Stimulated activated CD4-positive, alpha-beta T cell treated with anti-CD3 and anti-CD28 coated beads, TNF-alpha, amount 100 ng/mL, for 1 hour (primary cell): ENCODE results near the gene DAB2IP.

Source experiments
- DNase-seq, 3 donors: peaks; one replicate each; pipeline ENCODE4 v3.0.0-alpha.2; 2020; ENCODE audit warnings: low read depth in 3 of 3, low spot score in 1 of 3

The DAB2IP gene

DNA sequence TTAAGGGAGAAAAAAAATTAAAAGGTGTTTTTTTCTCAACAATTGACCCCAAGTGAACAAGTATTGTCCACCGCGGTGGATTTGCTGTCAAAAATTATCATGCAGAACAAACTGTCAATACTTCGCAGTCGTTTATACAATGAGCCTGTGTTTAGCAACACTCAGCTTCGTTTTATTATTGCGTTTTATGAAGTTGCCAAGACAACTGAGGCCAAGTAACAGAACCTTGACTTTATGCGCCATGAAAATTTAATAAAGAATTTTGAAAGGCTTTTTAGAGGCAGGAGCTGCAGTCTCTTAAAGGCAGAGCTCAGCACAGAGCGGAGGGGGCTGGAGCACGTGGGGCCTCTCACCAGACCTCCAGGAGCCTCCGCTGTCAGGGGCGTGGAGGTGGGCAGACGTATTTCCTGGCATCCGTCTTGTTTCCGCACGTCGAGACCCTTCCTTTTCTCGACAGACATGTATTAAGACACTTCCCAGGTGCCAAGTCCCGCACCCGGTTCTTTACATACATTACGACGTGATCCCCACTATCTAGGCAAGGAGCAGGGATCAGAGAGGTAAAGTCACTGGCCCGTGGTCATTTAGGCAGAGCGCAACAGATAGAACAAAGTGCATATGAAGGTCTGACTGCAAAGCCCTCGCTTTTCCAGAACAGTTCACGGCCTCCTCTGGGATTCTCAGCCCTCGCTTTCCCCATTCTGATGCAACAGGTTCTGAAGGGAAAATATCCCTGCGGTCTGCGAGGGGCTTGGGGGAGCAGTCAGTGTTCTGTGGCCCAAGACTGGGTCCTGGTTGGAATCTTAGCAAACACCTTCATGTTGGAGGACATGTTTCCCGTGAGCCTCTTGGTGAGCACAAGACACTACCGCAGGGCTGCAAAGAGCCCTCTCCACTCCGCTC is 164.4 kb downstream of the DAB2IP start:
- DNase-seq, result no peak

DNA sequence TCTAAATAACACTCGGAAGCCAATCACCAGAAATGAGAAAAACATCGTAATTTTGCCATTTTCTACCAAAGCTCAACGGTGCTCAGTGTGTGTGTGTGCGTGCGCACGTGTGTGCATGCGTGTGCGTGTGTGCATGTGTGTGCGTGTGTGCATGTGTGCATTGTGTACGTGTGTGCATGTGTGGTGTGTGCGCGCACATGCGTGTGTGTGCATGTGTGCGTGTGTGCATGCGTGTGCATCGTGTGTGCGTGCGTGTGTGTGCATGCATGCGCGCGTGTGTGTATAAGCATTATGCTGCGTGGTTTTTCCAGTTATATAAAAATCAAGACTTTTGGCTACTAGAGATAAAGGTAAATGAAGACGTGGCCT is 165.0 kb downstream of the DAB2IP start:
- DNase-seq, result no peak

DNA sequence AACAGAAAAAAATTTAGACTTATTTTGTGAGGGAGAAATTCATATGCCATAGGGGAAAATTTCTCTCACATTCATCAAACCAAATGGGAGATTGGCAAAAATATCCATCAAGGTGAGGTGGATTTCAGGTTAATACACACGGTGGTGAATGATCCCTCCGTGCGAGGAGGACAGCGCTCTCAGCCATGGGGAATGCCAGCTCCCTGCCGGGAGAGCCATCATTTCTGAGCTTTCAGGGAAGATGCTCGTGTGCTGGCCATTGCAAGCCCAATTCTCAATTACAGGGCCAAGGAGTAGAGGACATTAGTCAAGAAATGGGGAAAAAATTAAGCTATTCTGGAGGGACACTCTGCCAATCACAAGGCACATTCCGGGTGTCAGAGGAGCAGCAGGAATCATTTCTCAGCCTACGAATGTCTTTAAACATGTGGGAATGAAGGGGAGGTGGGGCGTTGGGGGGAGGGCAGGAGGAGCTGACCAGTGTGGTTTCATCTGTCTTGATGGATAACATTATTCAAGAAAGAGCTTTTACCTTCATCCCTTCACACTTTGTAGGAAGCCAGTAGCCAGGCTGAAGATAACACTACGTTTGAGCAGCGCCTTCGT is 165.5 kb downstream of the DAB2IP start:
- DNase-seq, result no peak

DNA sequence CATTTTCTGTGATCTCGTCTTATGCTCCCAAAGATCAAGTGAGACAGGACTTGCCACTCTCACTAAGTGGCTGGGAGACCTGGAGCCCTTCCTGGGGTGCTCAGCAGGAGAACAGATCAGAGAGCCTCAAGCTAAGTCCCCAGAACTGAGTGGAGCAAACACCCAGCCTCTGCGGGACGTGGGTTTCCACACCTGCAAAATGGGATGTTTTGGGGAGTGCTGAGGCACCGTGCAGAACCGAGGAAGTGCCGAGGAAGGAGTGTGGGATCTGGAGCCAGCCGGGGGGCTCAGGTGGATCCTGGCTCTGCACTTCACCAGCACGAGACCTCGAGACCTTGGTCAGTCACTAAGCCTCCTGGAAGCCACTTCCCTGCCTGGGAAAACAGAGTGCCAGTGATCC is 166.0 kb downstream of the DAB2IP start:
- no peak for DNase-seq

DNA sequence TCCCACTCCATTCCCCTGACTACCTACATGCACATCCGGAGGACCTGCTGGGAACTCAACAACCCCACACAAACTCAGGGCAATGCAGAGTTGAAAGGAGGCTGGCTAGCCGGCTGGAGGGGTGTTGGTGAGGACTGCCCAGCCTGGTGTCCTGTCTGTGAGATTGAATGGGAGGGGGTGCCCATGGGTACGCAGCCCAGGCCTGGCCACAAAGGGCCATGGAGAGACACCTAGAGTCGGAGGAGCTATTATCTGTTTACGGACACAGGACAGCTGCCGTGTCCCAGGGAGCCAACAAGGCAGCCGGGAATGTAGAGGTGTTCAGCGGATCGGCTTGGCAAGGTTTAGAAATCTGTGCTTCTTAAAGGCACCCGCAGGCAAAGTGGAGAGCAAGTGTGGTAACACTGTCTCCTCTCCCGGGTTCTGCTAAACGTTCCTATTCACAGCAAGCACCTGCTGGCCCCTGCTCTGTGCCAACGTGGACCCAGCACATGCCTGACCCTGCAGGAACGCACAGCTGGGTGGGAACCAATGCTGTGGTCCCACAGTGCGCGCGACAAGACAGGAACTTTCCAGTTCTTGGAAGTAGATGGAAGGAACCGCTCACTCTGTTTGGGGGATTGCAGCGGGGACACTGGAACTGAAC is 166.7 kb downstream of the DAB2IP start:
- DNase-seq, result no peak

DNA sequence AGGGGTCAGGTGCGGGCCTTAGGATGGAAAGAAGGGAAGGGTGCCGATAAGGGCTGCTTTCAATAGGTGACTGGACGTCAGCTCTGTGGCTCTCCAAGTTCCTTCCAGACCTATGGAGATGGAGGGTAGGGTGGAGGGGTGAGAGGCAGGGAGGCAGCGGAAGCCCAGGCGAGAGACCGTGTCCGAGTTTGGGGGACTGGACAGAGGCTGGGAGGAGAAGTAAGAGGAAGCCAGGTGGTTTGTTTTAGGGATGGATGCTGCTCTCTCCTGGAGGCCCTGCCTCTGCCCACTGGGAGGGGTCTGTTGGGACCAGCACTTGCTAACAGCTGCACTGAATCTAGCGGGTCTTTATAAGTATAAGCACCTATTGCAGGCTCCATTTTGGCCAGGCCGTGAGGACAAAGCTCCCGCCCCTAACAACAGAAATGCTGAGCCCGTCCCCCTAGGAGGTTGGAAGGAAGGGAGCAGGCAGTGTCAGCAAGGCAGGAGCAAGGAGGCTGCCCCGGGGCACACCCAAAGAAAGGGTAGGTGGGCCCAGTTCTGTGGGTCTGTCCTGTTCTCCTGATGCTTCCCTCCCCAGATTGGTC is 167.5 kb downstream of the DAB2IP start:
- no peak for DNase-seq

DNA sequence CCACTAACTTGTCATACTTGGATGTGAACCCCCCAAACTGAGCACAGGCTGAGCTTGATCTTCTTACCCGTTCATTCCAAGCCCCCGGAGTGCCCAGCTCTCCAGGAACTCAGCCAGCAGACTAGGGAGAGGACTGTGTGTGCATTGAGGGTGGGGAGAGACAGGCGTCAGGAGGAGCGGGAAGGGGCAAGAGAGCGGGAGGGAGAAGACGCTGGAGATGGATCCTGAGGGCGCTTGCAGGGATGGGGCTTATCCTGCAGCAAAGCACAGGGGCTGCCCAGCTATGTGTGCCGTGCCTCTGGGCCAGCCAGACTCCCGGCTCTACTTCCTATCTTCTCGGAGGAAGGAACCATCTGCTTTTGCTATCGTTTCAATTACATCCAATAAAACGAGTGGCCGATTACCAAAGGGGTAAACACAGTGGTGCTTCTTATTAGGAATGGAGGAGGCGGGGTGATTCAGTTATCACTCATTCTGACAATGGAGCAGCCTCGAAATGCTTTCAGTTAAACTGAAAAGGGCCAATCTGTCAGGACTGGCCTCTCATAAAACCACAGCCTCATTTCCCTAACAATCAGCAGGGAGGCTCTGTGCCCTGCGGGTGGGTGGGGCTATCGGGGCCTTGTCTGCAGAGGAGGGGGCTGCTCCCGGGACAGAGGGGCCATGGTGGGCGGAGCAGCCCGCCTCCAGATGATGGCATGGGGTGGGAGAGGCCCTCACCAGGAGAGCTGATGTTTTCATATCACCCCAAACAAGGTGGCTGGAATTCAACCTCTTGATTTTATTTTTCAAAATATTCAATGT is 168.2 kb downstream of the DAB2IP start:
- no peak for DNase-seq

DNA sequence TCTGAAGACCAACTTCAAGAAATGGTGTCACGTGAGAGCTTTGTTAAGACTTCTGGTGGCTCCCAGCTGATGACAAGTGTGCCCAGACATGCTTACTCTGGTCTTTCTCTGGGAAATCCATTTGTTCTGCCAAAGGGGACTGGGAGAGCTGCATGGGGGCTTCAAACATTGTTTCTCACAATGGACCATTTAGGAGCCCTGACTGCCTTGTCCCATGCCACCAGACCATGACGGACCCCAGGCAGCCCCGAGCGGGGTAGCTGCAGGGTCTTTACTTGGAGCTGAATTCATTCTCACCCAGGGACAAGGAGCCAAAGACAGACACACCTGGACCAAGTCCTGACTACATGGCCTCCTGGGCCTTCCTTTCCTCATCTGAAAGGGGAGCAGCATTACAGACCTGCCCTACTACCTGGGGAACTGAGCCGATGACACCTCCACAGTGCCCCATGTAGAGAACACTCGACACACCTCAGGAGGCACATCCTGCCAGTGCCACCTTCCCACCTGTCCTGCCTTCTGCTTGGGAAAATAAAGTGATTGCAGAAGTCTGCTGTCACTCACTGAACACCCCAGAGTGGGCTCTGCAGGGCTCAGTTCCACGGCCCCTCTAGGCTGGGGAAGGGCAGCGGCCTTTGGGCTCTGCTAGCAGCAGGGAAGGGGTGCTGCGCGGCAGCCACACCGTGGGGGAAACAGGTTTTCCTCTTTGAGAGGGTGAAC is 169.0 kb downstream of the DAB2IP start:
- no peak for DNase-seq

DNA sequence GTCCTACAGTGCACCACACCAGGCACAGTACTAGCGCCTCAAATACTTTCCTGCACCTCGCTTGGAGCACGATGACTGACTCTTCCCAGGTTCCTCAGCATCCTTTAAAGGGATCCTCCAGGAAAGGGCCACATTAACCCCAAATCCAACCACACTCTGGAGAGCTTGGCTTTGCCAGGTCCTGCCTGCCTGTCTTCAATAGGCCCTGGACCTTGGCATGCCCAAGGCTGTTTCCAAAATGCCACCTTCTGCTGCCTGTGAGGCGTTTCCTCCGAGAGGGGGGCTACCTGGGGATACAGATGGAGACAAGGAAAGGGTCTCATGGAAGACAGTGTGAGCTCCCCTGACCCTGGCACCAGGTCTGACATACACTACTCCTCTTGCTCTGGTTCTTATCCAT is 169.9 kb downstream of the DAB2IP start:
- DNase-seq, result no peak

DNA sequence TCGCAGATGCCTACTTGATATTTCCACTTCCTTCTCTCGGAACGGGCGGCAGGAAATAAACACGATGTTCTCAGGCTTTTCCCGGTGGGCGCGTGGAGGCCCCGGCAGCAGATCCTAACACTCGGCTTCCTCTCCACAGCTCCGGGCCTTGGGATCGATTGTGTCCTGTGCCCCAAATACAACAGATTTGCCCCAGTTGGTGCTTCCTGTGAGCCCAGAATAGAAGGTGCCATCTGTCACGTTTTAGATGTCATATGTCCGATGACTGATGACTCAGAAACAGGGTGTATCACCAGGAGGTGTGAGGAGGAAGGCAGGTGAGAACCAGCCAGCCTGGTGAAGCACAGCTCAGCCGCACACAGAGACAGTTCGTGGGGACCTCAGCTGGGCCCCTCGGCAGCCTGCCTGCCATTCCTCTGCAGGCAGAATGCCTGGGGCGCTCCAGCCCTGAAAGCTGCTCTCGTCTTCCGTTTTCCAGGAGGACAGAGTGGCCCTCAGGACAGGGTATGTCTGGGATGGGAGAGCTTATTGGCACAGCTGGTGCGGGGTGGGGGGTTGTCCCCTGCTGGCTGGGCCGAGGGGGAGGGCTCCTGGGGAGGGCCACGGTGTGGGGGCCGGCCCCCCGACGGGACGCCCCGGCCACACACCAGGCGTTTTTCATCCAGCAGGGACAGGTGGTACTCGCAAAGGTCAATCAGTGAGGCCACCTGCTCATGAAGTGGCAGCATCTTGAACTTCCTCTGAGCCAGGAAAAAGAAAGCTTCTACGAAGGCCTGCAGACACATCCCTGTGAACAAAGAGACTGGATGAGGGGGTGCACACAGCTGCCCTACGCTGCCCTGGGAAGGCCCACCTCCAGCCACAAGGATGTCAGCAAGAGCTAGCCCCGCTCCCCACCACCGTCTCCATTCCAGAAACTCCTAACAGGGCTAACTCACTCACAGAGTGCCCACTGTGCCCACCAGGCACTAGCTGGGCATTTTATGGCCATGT is 171.0 kb downstream of the DAB2IP start:
- no peak for DNase-seq

DNA sequence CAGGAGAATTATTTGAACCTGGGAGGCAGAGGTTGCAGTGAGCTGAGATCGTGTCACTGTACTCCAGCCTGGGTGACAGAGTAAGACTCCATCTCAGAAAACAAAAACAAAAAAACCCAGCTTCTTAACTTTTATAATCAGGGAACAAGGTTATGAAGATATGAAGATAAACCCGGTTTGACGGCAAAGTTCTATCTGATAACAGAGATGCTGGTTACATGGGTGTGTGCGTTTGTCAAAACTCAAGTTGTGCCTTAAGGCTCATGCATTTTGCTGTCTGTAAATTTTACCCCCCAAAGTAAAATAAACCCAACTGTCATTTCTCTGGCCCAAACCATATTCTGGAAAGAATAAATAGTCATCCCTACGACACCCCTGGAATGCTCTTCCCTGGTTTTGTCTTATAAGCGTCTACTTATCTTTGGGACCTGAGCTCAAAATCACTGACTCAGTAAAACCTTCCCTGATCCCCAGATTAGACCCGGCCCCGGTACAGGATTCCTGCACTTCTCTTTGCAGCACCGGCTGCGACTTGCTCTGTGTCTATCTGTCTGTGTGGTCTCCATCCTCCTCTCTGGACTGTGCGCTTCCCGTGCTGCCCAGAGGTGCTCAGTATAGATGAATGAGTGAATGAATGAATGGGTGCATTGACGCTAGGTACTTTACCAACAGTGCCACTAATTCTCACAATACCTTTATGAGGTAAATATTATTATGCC is 172.2 kb downstream of the DAB2IP start:
- DNase-seq, result no peak

DNA sequence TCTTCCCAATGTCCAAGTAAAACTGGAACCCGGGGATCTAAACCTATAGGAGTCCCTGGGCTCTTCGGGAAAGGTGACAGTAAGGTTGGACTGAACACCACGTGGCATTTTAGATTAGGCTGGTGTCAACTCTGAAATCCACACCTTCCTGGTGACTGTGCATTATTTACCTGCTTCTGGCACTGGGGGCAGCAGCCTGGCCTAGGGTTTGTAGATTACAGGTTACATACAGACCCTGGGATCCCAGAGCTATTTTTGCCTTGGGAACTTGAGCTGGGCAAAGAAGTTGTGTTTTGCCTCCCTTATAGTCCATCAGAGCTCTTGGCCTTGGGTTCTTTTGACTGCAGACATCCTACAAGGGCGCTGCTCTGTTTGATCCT is 173.2 kb downstream of the DAB2IP start:
- no peak for DNase-seq

DNA sequence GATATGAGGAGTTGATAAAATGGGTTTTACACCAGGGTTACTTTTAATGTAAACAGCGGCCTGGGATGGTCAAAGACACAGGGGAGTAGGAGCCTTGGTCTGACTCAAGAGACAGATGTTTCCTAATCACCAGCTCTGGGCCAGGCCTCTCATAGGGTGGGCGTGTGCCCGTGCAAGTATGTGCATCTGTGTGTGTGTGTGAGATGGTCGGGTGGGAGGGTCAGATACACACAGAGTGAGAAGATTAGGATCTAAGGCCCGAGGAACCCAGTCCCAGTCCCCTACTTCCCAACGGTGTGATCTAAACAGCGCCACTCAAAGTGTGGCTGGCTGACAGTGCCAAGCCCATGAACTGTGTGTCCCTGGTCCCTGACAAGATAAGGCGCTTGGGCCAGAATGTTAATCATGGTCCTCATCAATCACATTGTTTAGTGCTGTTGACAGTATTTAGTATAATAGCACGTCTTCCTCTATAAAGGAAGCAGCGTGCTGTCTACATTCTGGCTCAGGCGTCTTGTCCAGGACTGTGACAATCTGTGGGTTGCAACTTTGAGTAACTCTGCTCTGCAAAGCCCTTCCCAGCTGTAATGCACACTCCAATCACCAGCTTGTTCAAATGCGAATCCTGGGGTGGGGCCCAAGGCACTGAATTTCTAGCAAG is 173.7 kb downstream of the DAB2IP start:
- no peak for DNase-seq

DNA sequence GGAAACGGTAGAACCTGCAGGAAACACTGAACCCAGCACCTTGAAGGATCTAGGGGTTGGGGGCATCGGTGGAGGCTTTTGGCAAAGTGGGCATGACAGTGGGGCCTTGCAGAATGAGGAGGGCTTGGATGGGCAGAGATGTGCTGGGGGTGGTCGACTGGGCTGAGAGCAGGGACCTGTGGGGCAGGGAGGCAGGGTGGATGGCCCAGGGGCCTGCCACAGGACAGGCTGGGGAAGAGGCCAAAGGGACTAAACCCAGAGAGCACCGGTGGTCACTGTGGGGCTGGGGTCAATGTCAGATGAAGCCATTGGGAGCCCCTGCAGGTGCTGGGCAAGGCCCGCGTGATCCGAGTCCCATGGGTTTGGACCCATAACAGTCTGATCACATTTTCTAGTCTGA is 175.3 kb downstream of the DAB2IP start:
- no peak for DNase-seq

DNA sequence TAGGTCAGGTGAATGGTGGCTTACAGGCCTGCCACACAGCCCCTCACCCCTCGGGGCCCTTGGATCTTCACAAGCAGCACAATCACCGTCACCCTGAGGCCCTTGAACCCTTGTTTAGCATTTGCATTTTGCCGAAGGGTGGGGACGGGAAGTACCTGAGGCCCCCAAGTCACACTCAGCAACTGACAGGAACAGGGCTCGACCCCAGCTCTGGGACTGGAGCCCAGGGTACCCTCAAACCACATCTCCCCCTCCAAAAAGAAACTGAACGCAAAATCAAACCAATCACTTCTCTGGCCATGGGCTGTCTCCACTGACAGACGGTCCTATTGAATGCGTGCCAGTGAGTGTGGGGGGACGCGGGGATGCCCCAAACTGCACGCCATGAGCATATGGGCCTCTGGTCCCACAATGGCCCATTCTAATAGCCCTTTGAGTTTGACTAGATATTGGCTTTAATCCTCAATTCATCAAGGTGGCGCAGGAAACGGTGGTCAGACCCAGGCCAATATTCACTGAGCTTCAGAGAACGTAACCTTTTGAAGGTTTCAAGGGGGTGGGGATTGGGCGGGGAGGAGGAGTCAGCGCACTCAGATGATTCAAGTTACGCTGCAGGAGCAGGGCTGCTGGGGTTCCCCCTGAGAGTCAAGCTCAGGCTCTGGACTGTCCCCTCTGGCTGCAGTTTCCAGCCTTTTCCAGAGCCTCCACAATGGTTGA is 176.0 kb downstream of the DAB2IP start:
- DNase-seq, result no peak

DNA sequence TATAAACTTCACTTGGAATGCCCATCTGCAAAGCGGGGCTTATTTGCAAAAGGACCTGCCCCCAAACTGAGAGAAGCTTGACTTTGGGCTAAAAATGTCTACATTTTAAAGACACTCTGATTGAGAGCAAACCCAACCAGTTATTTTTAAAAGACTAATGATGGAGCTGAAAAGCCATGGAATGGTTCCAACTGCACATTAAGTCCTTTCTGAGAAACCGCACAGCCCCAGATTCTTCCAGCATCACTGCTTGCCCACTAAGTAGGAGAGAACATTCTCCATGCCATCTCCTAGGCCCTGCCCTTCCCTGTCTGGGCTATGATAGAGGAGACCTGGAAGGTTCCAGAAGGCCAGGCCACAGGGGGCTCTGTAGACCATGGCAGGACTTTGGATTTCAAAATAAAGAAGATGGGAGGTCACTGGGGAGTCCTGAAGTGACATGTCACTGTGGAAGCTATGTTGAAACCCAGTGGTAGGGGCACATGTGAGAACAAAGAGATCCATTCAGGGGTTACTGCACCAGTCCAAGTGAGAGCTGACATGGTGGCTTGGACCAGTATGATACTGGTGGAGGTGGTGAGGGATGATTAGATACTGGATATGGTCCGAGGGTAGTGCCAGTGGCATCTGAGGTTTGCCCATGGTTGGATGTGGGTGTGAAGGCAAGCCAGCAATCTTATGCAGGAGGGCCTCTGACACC is 179.2 kb downstream of the DAB2IP start:
- no peak for DNase-seq

DNA sequence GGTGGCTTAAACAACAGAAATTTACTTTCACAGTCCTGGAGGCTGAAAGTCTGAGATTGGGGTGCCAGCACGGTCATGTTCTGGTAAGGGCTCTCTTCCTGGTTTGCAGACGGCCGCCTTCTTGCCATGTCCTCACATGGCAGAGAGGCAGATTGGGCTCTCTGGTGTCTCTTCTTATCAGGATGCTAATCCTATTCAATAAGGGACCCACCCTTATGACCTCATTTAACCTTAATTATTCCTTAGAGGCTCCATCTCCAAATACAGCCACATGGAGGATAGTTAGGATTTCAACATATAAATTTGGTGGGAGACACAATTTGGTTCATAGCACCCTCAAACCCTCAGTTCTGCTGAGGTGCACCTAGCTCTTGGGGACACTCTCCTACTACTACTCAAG is 180.4 kb downstream of the DAB2IP start:
- DNase-seq, result no peak
